ENCODE data around the gene PDE10A. TPM values are rescaled to one million over a fixed set of nuclear protein-coding genes. Genes with fewer than 3 reads are reported as not detected.

The PDE10A gene
- total RNA-seq, 1 experiment from 2014 or later = 0.31 TPM

DNA sequence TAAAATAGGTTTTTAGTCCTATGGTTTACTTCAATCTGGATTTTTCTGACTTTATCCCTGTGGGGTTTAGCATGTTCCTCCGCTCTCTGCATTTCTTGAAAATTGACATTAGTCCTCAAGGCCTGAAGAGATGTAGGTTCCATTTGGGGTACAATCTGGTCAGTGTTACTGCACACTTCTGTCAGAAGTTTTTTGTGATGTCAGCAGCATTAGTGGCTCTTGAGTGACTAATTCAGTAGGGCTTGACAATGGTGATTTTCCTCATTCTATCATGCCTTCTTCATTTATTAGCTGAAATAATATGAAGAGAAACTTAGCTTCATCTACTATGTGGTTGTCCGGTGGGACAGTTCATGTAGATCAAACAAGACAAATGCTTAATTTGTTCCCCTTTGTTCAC, 114.6 kb downstream of the PDE10A start:
- H4K91ac ChIP-seq (ENCODE audit: insufficient read length, low read depth, low read length) = no peak overlapping the region

More for the DNA sequence above, 114.6 kb downstream of the PDE10A start:
- no peak overlapping the region for H3K4me2 ChIP-seq (ENCODE audit: insufficient read depth, insufficient read length, low read length)
- no peak overlapping the region for H2BK15ac ChIP-seq (ENCODE audit: low read depth, low read length)
- H3K9me3 Mint-ChIP-seq = no peaks in the 10 kb centered on the region
- no peaks in the 10 kb centered on the region for H4K20me1 ChIP-seq (ENCODE audit: control insufficient read depth, insufficient read depth, insufficient read length)
- no peaks in the 10 kb centered on the region for H3K36me3 Mint-ChIP-seq (ENCODE audit: insufficient read depth in 1 of 3, low read depth in 3 of 3)
- no peak overlapping the region for H4K8ac ChIP-seq (replicated peaks; ENCODE audit: insufficient read length, low read depth, low read length)
- H3K18ac ChIP-seq (ENCODE audit: insufficient read length, low read depth, low read length) = no peak overlapping the region
- H3K79me1 ChIP-seq (ENCODE audit: insufficient read depth, low read depth, low read length, poor library complexity, severe bottlenecking) = no peaks in the 10 kb centered on the region
- DNase-seq = no peak
- no peaks in the 10 kb centered on the region for H3K27me3 Mint-ChIP-seq (ENCODE audit: low read depth)
- no peak overlapping the region for H4K5ac ChIP-seq (ENCODE audit: insufficient read length, low read depth, low read length)
- TF ChIP-seq, protein P1, sequence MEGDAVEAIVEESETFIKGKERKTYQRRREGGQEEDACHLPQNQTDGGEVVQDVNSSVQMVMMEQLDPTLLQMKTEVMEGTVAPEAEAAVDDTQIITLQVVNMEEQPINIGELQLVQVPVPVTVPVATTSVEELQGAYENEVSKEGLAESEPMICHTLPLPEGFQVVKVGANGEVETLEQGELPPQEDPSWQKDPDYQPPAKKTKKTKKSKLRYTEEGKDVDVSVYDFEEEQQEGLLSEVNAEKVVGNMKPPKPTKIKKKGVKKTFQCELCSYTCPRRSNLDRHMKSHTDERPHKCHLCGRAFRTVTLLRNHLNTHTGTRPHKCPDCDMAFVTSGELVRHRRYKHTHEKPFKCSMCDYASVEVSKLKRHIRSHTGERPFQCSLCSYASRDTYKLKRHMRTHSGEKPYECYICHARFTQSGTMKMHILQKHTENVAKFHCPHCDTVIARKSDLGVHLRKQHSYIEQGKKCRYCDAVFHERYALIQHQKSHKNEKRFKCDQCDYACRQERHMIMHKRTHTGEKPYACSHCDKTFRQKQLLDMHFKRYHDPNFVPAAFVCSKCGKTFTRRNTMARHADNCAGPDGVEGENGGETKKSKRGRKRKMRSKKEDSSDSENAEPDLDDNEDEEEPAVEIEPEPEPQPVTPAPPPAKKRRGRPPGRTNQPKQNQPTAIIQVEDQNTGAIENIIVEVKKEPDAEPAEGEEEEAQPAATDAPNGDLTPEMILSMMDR (conservative IDR thresholded peaks at IDR 0.05) = no peak
- no peak overlapping the region for H3K27ac Mint-ChIP-seq
- H2AFZ ChIP-seq (ENCODE audit: low read length) = no peak overlapping the region
- no peak overlapping the region for H3K56ac ChIP-seq (ENCODE audit: insufficient read length, low read depth, low read length)
- no peak overlapping the region for H3K9ac ChIP-seq (ENCODE audit: extremely low read depth, insufficient read length, low read length)
- no peaks in the 10 kb centered on the region for H3K79me2 ChIP-seq (ENCODE audit: insufficient read depth, low read length)
- no peak overlapping the region for H2BK12ac ChIP-seq (ENCODE audit: insufficient read length, low read depth, low read length)
- no peak overlapping the region for H2AK5ac ChIP-seq (ENCODE audit: insufficient read length, low read length)
- no peaks in the 10 kb centered on the region for H3K23me2 ChIP-seq (ENCODE audit: insufficient read length, low read depth, low read length, poor library complexity, severe bottlenecking)
- H2BK120ac ChIP-seq (ENCODE audit: low read depth, low read length, poor library complexity, severe bottlenecking) = no peak overlapping the region
- no peaks in the 10 kb centered on the region for H3K27me3 ChIP-seq (ENCODE audit: insufficient read depth, low read length)
- no peak overlapping the region for H2BK20ac ChIP-seq (ENCODE audit: low read depth, low read length, poor library complexity, severe bottlenecking)
- no peak overlapping the region for H3K27ac ChIP-seq (ENCODE audit: insufficient read length, low read depth, low read length)
- no peaks in the 10 kb centered on the region; the same call in 1 of the 2 replicates for H3K4me1 ChIP-seq (ENCODE audit: insufficient read depth, low read length)
- no peak overlapping the region for H3K23ac ChIP-seq (ENCODE audit: insufficient read length, low read depth, low read length)
- H3K4me3 Mint-ChIP-seq = no peak overlapping the region
- H3K4ac ChIP-seq (ENCODE audit: low read depth, low read length) = no peak overlapping the region
- no CpG with 5 or more reads among the region's 2 CpGs for WGBS (ENCODE audit: extremely low coverage, insufficient read length, low lambda C conversion rate)
- peaks cover 12 to 18% of the 10 kb centered on the region in 2 experiments for H3K4me1 Mint-ChIP-seq
- no peak overlapping the region for H2BK5ac ChIP-seq (ENCODE audit: insufficient read length, low read length)
- H3K14ac ChIP-seq (ENCODE audit: insufficient read depth, low read length) = no peak overlapping the region
- no peaks in the 10 kb centered on the region for H3K9me3 ChIP-seq (ENCODE audit: control insufficient read depth, low read depth, low read length)
- no peak overlapping the region for H3T11ph ChIP-seq (ENCODE audit: low read length)

All from H9 (cell line).